ENCODE measurements around the gene STAT6.

The STAT6 gene

DNA sequence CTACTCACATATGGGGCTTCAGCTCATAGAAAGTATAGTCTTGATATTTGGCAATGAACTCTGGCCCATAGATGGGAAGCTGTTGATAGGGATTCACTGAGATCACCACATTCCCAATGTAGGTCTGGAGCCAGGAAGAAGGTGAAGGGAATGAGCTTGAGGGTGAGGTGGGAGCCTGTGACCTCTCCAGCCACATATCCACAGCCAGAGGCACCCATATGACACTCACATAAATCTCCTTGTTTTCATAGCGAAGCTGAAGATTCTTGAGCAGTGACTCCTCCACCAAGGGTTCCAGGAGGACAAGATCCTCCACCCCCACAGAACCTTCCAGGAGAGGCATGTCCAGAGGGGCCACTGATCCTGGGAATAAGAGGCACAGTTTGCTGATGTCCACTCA, 63.2 kb downstream of the STAT6 start:
- DNase-seq (ENCODE audit: low spot score): no peak

DNA sequence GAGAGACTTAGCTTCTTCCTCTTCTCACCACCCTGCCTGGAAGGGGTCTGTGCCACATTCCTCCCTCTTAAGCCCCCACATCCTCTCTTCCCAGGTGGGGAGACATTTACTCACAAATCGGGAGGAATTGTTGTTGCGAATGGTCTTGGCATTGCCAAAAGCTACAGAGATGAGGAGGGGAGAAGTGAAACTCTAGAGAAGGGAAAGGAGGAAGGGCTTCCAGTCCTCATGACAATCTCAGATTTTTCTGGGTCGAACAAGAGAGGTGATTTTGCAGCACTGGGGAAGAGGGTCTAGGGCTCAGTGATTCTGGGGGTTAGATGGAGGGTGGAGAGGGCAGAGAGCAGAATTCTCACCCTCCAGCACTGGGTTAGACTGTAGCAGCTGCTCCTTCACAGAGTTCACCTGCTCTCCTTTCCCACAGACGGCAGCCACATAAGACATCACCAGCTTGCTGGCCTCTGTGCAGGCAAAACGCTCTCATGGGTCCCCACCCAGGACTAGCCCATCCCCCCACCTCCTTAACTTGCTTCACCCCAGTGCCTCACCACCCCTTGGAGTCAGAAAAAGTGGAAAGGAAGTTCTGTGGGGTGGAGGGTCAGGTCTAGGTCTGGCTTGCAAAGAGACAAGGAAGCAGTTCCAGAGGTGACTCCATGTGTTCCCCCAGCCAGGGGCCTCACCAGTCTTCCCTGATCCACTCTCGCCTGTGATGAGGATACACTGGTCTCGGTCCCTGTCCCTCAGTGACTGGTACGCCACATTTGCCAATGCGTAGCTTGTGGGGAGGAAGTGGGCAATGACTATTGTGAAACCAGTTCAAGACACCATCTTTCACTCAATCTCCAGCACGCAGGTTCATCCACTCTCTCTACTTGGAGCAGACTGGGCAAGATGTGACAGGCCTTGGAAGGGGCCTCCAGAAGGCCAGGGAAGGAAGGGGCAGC, 63.9 kb downstream of the STAT6 start:
- no peak for DNase-seq (ENCODE audit: low spot score)

DNA sequence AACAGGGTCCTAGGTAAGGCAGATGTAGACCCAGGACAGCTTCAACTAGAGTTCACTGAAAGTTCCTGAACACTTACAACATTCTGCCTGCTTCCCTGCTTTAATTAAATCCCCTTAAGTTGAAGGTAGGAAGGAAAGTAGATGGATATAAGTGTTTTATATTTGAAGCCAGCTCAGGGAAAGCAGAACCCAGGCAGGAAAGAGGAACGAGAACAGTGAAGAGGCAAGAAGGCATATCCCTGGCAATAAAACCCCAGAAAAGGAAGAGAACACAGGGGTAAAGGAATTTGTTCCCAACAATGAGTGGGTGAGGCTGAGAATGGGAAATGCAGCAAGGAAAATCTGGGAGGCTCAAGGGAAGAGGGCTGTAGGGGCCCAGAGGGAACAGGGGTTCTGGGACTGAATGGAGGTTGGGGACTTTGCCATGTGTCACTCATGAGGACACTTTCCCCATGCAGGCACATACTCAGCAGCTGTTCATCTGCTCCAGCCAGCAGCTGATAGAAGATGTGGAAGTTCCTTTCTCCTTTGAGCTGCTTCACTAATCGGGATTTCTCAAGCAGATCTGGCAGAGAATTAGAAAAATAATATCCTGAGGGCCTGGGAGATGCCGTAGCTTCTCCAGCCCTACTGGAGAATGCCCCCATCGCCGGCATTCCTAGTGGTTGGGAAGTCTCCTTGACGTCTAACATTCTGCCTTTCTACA, 64.9 kb downstream of the STAT6 start:
- no peak for DNase-seq (ENCODE audit: low spot score)
